ENCODE data around the gene MEOX2. TPM values are rescaled to one million over a fixed set of nuclear protein-coding genes. Genes with fewer than 3 reads are reported as not detected.

Gene MEOX2
- total RNA-seq, 1 experiment from 2014 or later = not detected

GRCh38 chr7:15620491-15621185 is 65.8 kb downstream of the MEOX2 start:
- Histone ChIP-seq H4K8ac (replicated peaks; ENCODE audit: insufficient read length, low read depth, low read length) (no peak overlapping the region), H2AFZ (ENCODE audit: low read length) (no peak overlapping the region)

More at GRCh38 chr7:15620491-15621185, 65.8 kb downstream of the MEOX2 start:
- Histone ChIP-seq H2BK15ac (ENCODE audit: low read depth, low read length) (no peak overlapping the region), H3K18ac (ENCODE audit: insufficient read length, low read depth, low read length) (no peak overlapping the region), H3K14ac (ENCODE audit: insufficient read depth, low read length) (no peak overlapping the region), H3T11ph (ENCODE audit: low read length) (no peak overlapping the region), H3K4me1 (ENCODE audit: insufficient read depth, low read length) (no peaks in the 10 kb centered on the region), H3K4me2 (ENCODE audit: insufficient read depth, insufficient read length, low read length) (no peak overlapping the region), H2BK20ac (ENCODE audit: low read depth, low read length, poor library complexity, severe bottlenecking) (no peak overlapping the region), H3K23me2 (ENCODE audit: insufficient read length, low read depth, low read length, poor library complexity, severe bottlenecking) (no peaks in the 10 kb centered on the region), H3K27ac (ENCODE audit: insufficient read length, low read depth, low read length) (no peak overlapping the region), H4K5ac (ENCODE audit: insufficient read length, low read depth, low read length) (no peak overlapping the region), H2BK12ac (ENCODE audit: insufficient read length, low read depth, low read length) (no peak overlapping the region), H3K23ac (ENCODE audit: insufficient read length, low read depth, low read length) (no peak overlapping the region), H2BK120ac (ENCODE audit: low read depth, low read length, poor library complexity, severe bottlenecking) (no peak overlapping the region), H3K9me3 (ENCODE audit: control insufficient read depth, low read depth, low read length) (no peaks in the 10 kb centered on the region), H2AK5ac (ENCODE audit: insufficient read length, low read length) (no peak overlapping the region), H4K20me1 (ENCODE audit: control insufficient read depth, insufficient read depth, insufficient read length) (no peaks in the 10 kb centered on the region), H4K91ac (ENCODE audit: insufficient read length, low read depth, low read length) (no peak overlapping the region), H3K4ac (ENCODE audit: low read depth, low read length) (no peak overlapping the region), H3K79me1 (ENCODE audit: insufficient read depth, low read depth, low read length, poor library complexity, severe bottlenecking) (no peaks in the 10 kb centered on the region), H2BK5ac (ENCODE audit: insufficient read length, low read length) (no peak overlapping the region), H3K79me2 (ENCODE audit: insufficient read depth, low read length) (no peaks in the 10 kb centered on the region), H3K9ac (ENCODE audit: extremely low read depth, insufficient read length, low read length) (no peak overlapping the region), H3K27me3 (ENCODE audit: insufficient read depth, low read length) (no peaks in the 10 kb centered on the region), H3K56ac (ENCODE audit: insufficient read length, low read depth, low read length) (no peak overlapping the region)
- no peaks in the 10 kb centered on the region for H3K36me3 Mint-ChIP-seq (ENCODE audit: insufficient read depth in 1 of 3, low read depth in 3 of 3)
- H3K27ac Mint-ChIP-seq = no peak overlapping the region
- WGBS (ENCODE audit: extremely low coverage, insufficient read length, low lambda C conversion rate) = no CpG with 5 or more reads among the region's 6 CpGs
- TF ChIP-seq CTCF (conservative IDR thresholded peaks at IDR 0.05) = no peak
- no peak for DNase-seq
- H3K4me1 Mint-ChIP-seq = no peaks in the 10 kb centered on the region
- H3K9me3 Mint-ChIP-seq = no peaks in the 10 kb centered on the region
- H3K27me3 Mint-ChIP-seq (ENCODE audit: low read depth) = no peaks in the 10 kb centered on the region
- H3K4me3 Mint-ChIP-seq = no peak overlapping the region
